Endothelial cell of umbilical vein (primary cell): ENCODE data around the gene CLEC18C. TPM values are rescaled to one million over a fixed set of nuclear protein-coding genes. Genes with fewer than 3 reads are reported as not detected.
"Not testable (repeated sequence)": the region's sequence is repeated elsewhere in the genome, so short reads cannot be mapped to it uniquely, and the experiment has no call there.

Experiments used
- BruUV-seq: library from RNA; stranded (reverse); fragments of 400-500 nt; replicated peaks from 2 replicates; lab custom pipeline; 2021; lab: Mats Ljungman, UMichigan
- CTCF ChIA-PET: fragments of 300-600, 350-600 bp; sonication (Branson Sonifier 250); formaldehyde crosslinking; loops from one replicate; lab custom pipeline; 2021; ENCODE audit warnings: antibody characterized with exemption, inconsistent platforms; lab: Charles Lee
- POLR2A ChIA-PET: fragments of 300-600, 350-600 bp; sonication (Branson Sonifier 250); formaldehyde crosslinking; loops from one replicate; lab custom pipeline; 2021; ENCODE audit warnings: antibody characterized with exemption, inconsistent platforms; lab: Charles Lee
- DNase-seq: peaks from one replicate; pipeline ENCODE4 v3.0.0-alpha.2; 2011; ENCODE audit warnings: low read depth, low spot score
- FAIRE-seq: peaks from 2 replicates; lab custom pipeline; 2011; peaks lifted over from hg19 to GRCh38; lab: Jason Lieb, UNC
- H2AFZ ChIP-seq: 2 replicates; pipeline ENCODE4 v1.6.0; 2012; ENCODE audit warnings: low read depth, low read length, control low read depth, inconsistent platforms
- H3K27ac ChIP-seq: 2 replicates; pipeline ENCODE4 v1.5.1; 2011; ENCODE audit warnings: low read depth, mild to moderate bottlenecking, control low read depth, low read length, moderate library complexity; ENCODE audit not compliant: insufficient read depth
- H3K27me3 ChIP-seq, 2 experiments: 2 replicates each; pipeline versions ENCODE4 v1.6.0 to v1.6.1; 2011; ENCODE audit warnings: low read length in 2 of 2, mixed read lengths in 1 of 2; ENCODE audit not compliant: control insufficient read depth in 2 of 2, insufficient read depth in 2 of 2
- H3K36me3 ChIP-seq, 2 experiments: 2 replicates in 1 of 2; 3 replicates in 1 of 2; pipeline ENCODE4 v1.5.1; 2011; ENCODE audit warnings: low read length in 2 of 2, mild to moderate bottlenecking in 1 of 2, moderate library complexity in 1 of 2; ENCODE audit not compliant: control insufficient read depth in 2 of 2, insufficient read depth in 2 of 2; ENCODE audit errors: extremely low read depth in 1 of 2
- H3K4me1 ChIP-seq: 3 replicates; pipeline ENCODE4 v1.5.1; 2011; ENCODE audit warnings: mild to moderate bottlenecking, low read length; ENCODE audit not compliant: control insufficient read depth, insufficient read depth; ENCODE audit errors: extremely low read depth
- H3K4me2 ChIP-seq: 2 replicates; pipeline ENCODE4 v1.6.1; 2011; ENCODE audit warnings: low read length, control low read depth, mixed read lengths; ENCODE audit not compliant: insufficient read depth
- H3K4me3 ChIP-seq, 3 experiments: fragments of 200-600 bp in 1 of 3; sonication (generic), shearing (Covaris generic) in 1 of 3; replicated peaks in 1 of 3; 2 replicates each; pipeline ENCODE4 v1.5.1; 2011 to 2016; ENCODE audit warnings: control low read depth in 3 of 3, low read length in 3 of 3, mild to moderate bottlenecking in 2 of 3, inconsistent platforms in 1 of 3, low read depth in 1 of 3, moderate library complexity in 1 of 3; ENCODE audit not compliant: insufficient read depth in 1 of 3
- H3K79me2 ChIP-seq: 2 replicates; pipeline ENCODE4 v1.6.0; 2012; ENCODE audit warnings: low read length, inconsistent platforms; ENCODE audit not compliant: control insufficient read depth, insufficient read depth
- H3K9ac ChIP-seq: replicated peaks from 2 replicates; pipeline ENCODE3; 2011; ENCODE audit warnings: low read length, control low read depth; ENCODE audit not compliant: insufficient read depth; ENCODE audit errors: extremely low read depth
- H3K9me1 ChIP-seq: replicated peaks from 3 replicates; pipeline ENCODE4 v1.6.0; 2011; ENCODE audit warnings: mild to moderate bottlenecking, low read length; ENCODE audit not compliant: control insufficient read depth, insufficient read depth; ENCODE audit errors: extremely low read depth
- H3K9me3 ChIP-seq: replicated peaks from 2 replicates; pipeline ENCODE4 v1.5.1; 2012; ENCODE audit warnings: low read length, inconsistent platforms; ENCODE audit not compliant: control insufficient read depth, insufficient read depth
- H4K20me1 ChIP-seq: replicated peaks from 2 replicates; pipeline ENCODE3; 2011; ENCODE audit warnings: mild to moderate bottlenecking, low read length; ENCODE audit not compliant: control insufficient read depth, insufficient read depth; ENCODE audit errors: extremely low read depth
- dilution Hi-C: fragments of 300-500 bp; cut with MboI; formaldehyde crosslinking; loops from one replicate; pipeline ENCODE4 v1.15.0; 2019; ENCODE audit warnings: low sequenced_read_pairs; ENCODE audit not compliant: extremely low pct_ligation_motif_present
- intact Hi-C: fragments of 100-400 bp; cut with micrococcal nuclease; formaldehyde crosslinking; loops from one replicate; pipeline ENCODE4 v1.10.0; 2022
- polyA plus RNA-seq, 4 experiments: library from polyadenylated mRNA; depleted of rRNA in 3 of 4; stranded (reverse) in 3 of 4; unstranded in 1 of 4; fragments of >200 nt; gene quantifications; 2 replicates each; pipeline versions ENCODE4 v1.2.1 to v1.2.3, GENCODE V29; 2011 to 2012; ENCODE audit warnings: missing spikeins in 1 of 4
- total RNA-seq: library from RNA; stranded (reverse); gene quantifications from 2 replicates; pipeline ENCODE4 v1.2.3, GENCODE V29; 2021

Gene CLEC18C
- total and polyA plus RNA-seq, 2 donors (not counting 3 experiments of a cell fraction or from before 2014, with no cell fraction given): not detected

DNA sequence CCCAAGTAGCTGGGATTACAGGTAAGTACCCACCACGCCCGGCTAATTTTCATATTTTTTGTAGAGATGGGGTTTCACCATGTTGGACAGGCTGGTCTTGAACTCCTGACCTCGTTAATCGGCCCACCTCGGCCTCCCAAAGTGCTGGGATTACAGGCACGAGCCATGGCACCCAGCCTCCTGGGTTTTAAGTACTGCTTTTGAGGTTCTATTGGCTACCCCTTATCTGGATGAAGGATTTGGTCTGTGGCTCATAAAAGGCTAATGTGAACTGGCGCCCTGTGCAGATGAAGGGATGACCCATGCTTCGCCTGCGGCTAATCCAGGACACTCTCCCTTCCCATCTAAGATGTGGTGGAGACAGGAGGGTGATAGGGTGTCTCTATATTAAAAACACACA is 25.6 kb downstream of the CLEC18C start:
- DNase-seq, POLR2A ChIA-PET, BruUV-seq, CTCF ChIA-PET, H3K27me3 ChIP-seq, H4K20me1 ChIP-seq, intact Hi-C loops, H3K9ac ChIP-seq, H3K4me2 ChIP-seq, H3K4me3 ChIP-seq, H3K9me3 ChIP-seq, H3K79me2 ChIP-seq, FAIRE-seq, H3K36me3 ChIP-seq, H3K4me1 ChIP-seq, H3K9me1 ChIP-seq, H3K27ac ChIP-seq, H2AFZ ChIP-seq, dilution Hi-C loops: not testable (repeated sequence)

DNA sequence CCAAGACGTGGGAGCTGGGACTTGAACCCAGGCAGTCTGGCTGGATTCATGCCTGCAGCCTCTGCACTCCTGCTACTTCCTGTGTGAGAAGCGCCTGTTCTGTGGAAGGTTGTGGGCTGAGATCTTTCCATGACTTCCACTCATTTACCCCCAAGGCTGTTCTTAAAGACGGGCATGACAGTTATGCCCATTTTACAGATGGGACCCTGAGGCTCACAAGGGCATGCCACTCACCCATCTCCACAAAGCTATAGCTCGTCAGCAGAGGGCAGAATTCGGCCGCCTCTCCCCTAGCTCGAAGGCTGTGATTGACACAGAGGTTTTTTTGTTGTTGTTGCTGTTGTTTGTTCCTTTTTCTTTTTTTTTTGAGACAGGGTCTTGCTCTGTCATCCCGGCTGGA is 26.5 kb downstream of the CLEC18C start:
- dilution Hi-C loops, H3K9me1 ChIP-seq, DNase-seq, H3K9me3 ChIP-seq, H3K27ac ChIP-seq, FAIRE-seq, H3K4me2 ChIP-seq, H3K4me1 ChIP-seq, H3K36me3 ChIP-seq, BruUV-seq, CTCF ChIA-PET, H4K20me1 ChIP-seq, H2AFZ ChIP-seq, H3K27me3 ChIP-seq, POLR2A ChIA-PET, intact Hi-C loops, H3K79me2 ChIP-seq, H3K9ac ChIP-seq, H3K4me3 ChIP-seq: not testable (repeated sequence)

DNA sequence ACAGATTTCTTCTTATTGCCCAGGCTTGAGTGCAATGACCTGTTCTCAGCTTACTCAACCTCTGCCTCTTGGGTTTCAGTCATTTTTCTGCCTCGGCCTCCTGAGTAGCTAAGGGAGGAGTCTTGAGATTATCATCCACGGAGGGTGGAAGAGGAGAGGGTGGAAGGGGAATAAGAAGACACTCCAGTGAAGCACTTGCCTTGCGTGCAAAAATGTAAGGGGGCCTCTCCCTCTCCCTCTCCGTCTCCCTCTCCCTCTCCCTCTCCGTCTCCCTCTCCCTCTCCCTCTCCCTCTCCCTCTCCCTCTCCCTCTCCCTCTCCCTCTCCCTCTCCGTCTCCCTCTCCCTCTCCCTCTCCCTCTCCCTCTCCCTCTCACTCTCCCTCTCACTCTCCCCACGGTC is 29.9 kb downstream of the CLEC18C start:
- H2AFZ ChIP-seq, POLR2A ChIA-PET, H3K4me3 ChIP-seq, H3K27ac ChIP-seq, H3K4me2 ChIP-seq, H3K4me1 ChIP-seq, dilution Hi-C loops, CTCF ChIA-PET, intact Hi-C loops, BruUV-seq, H3K27me3 ChIP-seq, H3K9me3 ChIP-seq, DNase-seq, H3K36me3 ChIP-seq, FAIRE-seq, H3K9me1 ChIP-seq, H3K9ac ChIP-seq, H3K79me2 ChIP-seq, H4K20me1 ChIP-seq: not testable (repeated sequence)

DNA sequence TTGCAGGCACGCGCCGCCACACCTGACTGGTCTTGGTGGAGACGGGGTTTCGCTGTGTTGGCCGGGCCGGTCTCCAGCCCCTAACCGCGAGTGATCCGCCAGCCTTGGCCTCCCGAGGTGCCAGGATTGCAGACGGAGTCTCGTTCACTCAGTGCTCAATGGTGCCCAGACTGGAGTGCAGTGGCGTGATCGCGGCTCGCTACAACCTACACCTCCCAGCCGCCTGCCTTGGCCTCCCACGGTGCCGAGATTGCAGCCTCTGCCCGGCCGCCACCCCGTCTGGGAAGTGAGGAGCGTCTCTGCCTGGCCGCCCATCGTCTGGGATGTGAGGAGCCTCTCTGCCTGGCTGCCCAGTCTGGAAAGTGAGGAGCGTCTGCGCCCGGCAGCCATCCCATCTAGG is 30.4 kb downstream of the CLEC18C start:
- H3K9me3 ChIP-seq, H3K4me3 ChIP-seq, DNase-seq, dilution Hi-C loops, H3K4me2 ChIP-seq, H3K36me3 ChIP-seq, H2AFZ ChIP-seq, FAIRE-seq, H3K27me3 ChIP-seq, H3K27ac ChIP-seq, intact Hi-C loops, CTCF ChIA-PET, POLR2A ChIA-PET, H3K9me1 ChIP-seq, BruUV-seq, H3K79me2 ChIP-seq, H4K20me1 ChIP-seq, H3K4me1 ChIP-seq, H3K9ac ChIP-seq: not testable (repeated sequence)
